A673 (cell line): ENCODE data around the gene CARS1.

Experiments used
- CTCF ChIP-seq: fragments of 300-800, 200-600 bp; sonication (generic); conservative IDR thresholded peaks from 2 replicates; pipeline ENCODE4 v1.5.1; 2017; ENCODE audit warnings: low read depth, mild to moderate bottlenecking, antibody characterized with exemption, low read length, moderate library complexity, mixed read lengths
- EZH2 ChIP-seq: fragments of 200-600 bp; sonication (generic); IDR thresholded peaks from 2 replicates; pipeline ENCODE4 v1.6.1; 2017; ENCODE audit warnings: borderline replicate concordance, low read depth, mild to moderate bottlenecking, mixed read lengths, antibody characterized with exemption, low read length; ENCODE audit not compliant: poor library complexity, severe bottlenecking

- TF ChIP-seq EZH2 (no peak), CTCF (no peak)
These were observed 34.0 kb upstream of the CARS1 start for GRCh38 chr11:3091081-3091845.
